Stimulated activated CD8-positive, alpha-beta memory T cell treated with anti-CD3 and anti-CD28 coated beads, Interleukin-4, amount 100 ng/mL, for 4 hours (primary cell): ENCODE results near the gene CARMIL3.

Experiments
- DNase-seq, 2 donors: peaks; one replicate each; pipeline ENCODE4 v3.0.0-alpha.2; 2020; ENCODE audit warnings: low read depth in 2 of 2, low spot score in 1 of 2

Gene CARMIL3

DNA sequence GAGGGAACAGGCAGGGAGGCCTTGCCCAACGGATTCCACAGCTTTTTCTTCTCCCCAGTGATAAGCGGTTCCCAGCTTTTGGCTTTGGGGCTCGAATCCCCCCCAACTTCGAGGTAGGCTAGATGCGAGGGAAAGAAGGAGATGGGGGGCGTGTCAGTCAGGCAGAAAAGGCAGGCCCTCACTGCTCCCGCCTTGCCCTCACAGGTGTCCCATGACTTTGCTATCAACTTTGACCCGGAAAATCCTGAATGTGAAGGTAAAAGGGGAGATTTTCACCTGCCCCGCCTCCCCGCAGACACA is 24.4 kb downstream of the CARMIL3 start:
- no peak for DNase-seq

DNA sequence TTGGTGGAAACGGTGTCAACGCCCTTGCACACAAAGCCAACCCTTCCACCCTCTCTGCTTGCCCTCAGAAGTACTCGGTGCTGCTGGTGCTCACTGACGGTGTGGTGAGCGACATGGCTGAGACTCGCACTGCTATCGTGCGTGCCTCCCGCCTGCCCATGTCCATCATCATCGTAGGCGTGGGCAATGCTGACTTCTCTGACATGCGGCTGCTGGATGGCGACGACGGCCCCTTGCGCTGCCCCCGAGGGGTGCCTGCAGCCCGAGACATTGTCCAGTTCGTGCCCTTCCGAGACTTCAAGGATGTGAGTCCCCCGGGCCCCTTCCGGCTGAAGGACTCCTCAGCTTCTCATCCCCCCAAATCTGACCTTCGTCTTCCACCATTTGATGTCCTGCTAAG is 25.3 kb downstream of the CARMIL3 start:
- no peak for DNase-seq

DNA sequence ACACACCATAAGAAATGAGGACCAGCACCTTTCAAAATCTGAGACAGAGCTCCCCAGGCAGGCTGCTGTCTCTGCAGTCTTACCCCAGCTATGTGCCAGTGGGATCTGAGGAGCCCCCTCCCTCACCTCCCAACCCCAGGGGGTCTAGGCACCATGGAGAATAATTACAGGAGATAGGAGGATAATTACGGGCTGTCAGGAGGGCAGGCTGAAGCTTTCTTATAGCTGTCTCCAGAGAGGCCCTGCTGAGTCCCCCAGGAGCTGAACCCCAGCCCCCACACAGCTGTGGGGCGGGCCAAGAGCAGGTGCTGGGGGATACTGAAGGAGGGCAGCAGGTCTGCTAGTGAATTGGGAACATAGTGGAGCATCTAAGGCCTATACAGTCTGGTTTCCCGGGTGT is 26.3 kb downstream of the CARMIL3 start:
- DNase-seq: no peak

DNA sequence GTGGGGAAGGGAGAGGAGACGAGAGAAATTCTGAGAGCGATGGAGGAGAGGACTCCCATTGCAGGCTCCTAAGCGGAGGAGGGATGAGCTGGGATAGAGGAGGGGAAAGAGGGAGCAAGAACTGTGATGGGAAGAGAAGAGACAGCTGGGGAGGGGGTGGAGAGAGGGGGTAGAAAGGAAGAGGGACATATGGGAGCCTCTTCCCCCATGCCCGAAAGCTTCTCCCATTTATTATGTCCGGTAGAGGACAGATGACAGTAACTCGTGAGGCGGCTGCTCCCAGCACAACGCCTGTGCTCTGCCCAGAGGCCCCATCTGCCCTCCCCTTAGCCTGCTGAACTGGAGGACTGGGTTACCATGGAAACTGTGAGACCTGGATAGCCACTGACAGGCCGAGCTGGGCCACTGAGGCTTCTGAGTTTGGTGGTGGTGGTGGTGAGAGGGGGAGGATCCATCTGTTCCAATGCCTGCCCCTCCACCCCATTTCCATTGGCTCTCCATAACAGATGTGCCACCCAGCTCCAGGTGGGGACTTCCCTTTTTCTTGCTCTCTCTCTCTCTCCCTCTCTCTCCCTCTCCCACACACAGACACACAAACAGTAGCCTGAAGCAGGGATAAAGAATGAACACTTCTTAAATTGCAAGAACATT is 27.8 kb downstream of the CARMIL3 start:
- DNase-seq: no peak

DNA sequence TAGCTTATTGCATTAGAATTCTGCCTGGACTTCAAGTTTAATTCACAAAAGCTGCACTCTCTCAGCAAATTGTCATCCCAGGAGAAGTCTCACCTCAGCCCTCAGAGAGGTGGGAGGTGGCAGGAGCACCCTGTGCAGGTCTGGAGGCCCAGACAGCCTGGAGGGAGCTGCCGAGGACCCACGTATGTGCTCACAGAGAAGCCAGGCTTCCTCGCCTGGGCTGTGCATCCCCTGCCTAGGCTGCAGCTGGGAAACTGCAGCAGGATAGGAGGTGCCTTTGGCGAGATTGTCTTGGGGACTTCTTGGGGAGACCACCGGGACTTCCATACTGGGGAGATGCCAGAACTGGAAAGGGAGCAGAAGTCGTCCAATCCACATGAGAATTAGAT is 28.3 kb downstream of the CARMIL3 start:
- DNase-seq: no peak

DNA sequence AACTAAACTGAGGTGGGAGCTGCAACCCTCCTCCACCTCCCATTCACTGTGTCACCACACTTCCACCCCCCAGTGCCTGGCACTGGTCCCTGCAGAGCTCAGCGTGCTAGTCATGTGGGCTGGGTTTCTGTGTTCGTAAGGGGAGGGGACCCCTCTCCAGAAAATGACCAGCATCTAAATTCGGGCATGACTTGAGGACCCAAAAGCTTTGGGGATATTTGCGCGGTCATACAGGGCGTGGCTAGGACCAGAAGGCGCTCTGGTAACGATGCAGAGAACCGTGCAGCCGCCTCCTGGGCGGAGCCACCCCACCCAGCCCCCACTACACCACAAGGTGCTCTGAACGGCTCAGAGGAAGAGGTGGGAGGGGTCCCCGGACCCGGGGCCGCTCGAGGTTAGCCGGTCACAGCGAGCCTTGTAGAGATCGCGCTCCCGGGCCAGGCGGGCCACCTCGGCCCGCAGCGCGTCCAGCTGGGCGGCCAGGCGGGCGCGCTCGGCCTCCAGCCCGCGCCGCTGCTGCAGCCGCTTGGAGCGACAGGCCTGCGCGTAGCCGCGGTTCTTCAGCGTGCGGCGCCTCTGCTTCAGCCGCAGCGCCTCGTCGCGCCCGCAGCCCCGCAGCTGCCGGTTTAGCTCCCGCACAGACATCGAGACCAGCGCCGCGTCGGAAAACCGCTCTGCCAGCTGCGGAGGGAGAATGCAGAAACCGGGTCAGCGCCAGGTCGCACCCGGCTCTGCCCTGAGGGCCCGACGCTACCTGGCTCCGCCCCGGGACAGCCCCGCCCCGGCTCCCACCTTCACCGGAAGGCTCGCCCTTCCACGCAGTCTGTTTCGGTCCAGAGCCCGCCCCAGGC is 29.3 kb downstream of the CARMIL3 start:
- DNase-seq: peak in 1 of 2 donors; percentile 40

DNA sequence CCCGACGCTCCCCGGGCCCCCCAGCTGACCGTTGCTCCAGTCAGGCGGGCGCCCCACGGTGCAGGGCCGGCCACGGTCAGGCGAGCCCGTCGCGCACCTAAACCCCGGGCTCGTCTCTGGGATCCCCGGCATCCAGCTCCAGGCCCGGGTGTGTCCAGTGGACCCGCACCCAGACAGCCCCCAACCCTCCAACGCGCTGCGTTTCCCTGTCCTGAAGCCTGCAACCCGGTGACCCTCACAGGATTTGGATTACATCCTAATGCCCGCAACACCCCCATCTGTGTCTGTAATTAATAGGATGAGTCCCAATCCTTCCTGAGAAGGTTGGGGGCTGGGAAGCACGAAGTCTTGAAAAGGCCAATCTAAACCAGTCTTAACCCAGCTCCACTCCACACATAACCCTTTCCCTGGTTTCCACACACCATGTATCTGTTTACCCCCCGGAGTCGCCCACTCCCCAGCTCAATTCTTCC is 30.0 kb downstream of the CARMIL3 start:
- DNase-seq: no peak

DNA sequence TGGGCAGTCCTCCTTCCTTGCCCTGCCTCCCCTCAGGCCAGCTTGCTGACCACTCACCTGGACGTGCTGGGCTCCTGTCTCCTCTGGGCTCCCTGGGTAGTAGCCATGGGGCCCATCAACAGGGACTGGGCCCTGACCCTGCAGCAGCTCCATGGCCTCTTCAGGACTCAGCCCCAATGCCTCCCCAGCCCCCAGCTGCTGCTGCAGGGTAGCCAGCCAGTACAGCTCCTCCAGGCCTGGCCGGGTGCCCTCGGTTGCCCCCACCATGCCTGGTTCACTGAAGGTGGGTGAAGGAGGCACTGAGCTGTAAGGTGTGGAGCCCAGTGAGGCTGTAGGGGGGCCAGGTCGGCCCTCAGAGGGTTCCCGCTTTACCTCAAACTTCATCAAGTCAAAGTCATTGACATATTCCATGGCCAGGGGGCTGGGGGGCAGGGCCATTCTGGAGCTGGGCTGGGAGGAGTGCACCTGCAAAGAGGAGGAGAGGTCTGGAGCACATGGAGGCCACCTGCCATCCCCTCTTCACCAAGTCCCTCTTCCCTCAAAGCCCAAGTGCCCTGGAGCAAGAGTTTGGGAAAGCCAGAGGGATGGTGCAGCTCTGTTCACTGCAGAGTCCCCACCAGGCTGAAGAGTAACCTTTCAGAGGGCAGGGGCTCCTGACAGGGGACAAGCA is 30.7 kb downstream of the CARMIL3 start:
- no peak for DNase-seq

DNA sequence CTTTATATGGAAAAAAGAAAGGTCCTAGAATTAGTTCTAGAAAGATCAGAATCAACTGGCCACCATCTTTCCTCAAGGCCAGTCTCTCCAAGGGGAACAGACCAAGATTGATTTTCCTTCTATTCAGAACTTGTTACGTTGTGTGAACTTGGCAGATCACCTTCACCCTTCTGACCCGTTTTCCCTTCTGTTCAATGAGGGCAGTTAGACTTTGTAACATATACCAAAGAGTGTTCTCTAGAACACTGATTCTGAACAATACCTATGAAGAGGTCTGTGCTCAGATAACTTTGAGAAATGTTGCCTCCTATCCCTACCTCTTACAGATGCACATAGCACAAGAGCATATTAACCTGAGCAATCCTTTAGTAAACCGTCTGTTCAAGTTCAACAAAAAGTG is 31.7 kb downstream of the CARMIL3 start:
- DNase-seq: no peak

DNA sequence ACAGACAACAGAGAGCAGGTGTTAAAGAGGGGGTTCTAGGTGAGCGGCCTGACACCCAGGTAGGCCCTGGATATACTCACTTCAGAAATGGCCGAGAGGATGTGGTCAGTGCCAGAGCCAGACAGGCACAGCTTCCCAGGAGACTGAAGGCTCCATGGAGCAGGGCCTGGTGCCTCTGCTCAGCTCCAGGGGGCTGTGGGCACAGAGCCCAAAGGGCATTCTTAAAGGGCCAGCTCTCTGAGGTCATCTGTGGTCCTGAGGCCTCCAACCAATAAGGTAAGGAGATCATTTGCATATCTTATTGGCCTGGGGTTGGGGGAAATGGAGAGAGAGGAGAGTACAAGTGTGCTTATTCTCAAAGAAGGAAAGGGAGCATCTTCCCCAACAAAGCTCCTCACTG is 32.6 kb downstream of the CARMIL3 start:
- no peak for DNase-seq

DNA sequence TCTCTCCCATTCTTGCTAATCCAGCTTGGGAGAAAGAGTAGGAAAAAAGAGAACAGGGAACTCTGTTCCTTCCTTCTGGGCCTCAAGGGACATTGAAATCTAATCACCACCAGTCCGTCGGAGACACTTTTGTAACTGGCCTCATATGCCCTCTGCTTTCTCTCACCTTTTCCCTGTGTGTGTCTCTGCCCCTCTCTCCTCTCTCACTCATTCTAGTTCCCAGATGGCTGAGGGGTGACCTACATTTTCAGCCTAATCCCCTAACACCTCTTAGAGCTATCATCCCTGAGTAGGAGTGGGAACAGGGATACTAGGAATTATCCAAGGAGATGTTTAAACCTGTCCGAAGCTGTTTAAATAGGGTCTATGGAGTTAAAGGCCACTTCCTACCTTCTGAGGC is 33.4 kb downstream of the CARMIL3 start:
- no peak for DNase-seq

DNA sequence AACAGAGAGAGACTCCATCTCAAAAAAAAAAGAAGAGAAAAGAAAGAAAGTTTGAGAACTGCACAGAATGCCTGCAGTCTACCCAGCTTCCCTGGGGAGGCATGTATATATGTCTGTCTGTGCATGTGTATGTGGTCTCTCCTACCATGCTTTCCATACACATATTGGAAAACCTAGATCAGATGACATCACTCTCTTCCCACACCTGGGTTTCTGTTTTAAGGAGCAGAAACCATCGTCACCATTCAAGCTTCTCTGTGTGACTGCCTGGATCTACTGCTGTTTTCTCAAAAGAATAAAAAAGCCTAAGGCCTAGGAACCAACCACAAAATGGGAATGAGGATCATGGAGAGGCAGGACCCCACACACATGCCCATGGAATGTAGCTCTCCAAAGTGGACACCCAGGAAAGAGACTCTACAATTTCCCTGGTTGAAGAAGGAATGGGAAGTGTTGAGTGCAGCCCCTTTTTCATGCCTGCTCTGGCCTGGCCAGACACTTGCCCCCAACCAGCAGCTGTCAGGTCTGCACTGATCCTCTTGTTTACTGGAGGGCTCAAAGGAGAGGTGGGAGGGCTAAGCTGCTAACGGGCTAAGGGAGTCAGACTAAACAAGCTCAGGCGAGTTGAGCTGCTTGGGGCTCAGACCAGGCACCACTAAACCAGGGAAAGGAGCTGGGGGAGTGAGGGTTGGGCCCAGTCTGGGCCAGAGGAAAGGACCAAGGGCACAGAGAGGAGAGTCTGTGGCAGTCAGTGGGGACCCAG is 34.6 kb downstream of the CARMIL3 start:
- no peak for DNase-seq

DNA sequence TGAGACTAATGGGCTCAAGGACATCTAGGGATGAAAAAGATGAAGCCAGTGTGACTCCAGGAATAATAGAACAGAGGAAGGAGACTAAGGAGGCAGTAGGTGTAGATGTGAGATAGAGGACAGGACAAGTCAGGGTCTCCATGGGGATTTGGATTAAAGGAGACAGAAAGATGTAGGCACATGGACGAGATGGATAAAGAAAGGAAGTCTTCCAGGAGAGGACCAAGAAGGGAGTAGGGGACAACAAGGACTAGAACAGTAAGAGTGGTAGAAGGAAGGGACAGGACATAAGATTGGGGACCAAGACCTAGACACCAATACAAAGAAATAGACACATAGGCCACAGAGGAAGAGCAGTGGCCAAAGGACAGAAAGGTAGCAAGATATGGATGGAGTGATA is 35.2 kb downstream of the CARMIL3 start:
- no peak for DNase-seq

DNA sequence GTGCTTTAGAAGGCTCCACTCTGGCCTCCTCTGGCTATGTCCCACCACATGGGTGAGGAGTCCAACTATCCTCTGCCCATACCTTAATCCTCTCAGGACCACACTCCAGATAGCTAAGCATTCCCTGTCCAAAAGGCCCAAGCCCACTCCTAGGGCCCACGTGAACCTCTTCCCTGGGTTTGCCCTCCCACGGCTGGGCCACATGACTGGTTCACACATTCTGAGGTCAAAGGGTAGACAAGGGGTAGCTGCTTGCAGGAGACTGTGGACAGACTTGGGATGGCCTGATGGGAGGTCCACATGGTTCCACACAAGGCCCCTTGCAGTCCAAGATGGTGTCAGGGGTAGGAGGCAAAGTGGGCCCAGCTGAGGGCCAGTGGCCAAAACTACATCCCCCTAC is 36.3 kb downstream of the CARMIL3 start:
- DNase-seq: no peak

DNA sequence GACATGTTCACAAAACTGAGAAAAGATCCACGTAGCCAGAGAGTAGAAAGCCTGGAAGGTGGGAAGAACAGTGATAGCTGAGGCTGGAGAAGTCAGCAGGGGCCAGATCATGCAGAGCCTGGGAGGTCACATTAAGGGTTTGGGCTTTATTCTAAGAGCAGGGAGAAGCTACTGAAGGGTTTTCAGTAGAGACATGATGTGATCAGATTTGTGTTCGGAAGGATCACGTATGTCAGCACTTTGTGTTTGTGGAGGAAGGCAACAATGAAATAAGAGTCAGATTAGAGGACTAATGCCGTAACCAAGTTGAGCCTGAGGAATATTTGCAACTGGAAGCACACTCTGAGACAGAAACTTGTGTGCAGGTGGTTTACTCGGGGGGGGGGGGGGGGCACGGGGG is 38.1 kb downstream of the CARMIL3 start:
- no peak for DNase-seq

DNA sequence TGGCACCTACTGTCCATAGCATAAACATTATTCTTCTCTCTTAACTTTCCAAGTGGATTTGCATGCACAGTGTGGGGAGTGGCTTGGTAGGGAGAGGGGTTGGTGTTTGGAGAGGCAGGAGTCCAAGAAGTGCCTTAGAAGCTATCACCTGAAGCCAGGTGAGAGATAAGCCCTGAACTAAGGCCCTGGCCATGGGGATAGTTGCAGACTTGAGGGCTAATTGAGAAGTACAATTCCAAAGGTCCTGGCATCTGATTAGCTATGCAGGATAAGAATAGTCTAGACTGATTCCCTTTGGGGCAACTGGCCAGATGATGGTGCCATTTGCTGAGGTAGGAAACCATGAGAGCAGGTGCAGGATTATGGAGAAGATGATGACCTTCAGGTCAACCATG is 40.3 kb downstream of the CARMIL3 start:
- DNase-seq: no peak

DNA sequence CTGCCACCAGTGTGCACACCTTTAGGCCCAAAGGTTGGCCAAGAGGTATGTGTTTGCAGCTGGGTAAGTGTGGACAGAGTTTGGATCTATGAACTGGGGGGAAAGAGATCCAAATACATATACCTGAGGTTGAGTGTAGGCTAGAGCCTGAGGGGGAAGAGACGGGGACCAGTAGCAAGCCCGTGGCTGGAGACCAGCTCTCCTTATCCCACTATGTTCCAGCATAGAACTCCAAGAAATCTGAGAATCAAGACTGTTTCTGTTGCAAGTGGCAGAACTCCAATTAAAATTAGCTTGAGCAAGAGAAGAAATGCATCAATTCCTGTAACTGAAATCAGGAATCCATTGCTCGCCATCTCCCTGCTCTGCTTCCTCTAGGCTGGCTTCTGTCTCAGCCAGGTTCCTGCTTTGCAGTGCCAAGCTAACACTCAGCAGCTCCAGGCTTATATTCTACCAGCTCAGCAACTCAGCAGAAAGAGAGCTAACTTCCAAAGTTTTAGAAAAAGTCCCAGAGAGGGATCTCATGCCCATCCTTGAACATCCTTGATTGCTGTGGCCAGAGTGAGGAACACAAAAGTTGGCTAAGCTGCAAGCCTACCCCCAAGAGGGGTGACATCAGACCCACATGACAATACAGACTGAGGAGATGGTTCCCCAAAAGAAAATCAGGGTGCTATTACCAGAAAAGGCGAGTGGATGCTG is 40.8 kb downstream of the CARMIL3 start:
- no peak for DNase-seq

DNA sequence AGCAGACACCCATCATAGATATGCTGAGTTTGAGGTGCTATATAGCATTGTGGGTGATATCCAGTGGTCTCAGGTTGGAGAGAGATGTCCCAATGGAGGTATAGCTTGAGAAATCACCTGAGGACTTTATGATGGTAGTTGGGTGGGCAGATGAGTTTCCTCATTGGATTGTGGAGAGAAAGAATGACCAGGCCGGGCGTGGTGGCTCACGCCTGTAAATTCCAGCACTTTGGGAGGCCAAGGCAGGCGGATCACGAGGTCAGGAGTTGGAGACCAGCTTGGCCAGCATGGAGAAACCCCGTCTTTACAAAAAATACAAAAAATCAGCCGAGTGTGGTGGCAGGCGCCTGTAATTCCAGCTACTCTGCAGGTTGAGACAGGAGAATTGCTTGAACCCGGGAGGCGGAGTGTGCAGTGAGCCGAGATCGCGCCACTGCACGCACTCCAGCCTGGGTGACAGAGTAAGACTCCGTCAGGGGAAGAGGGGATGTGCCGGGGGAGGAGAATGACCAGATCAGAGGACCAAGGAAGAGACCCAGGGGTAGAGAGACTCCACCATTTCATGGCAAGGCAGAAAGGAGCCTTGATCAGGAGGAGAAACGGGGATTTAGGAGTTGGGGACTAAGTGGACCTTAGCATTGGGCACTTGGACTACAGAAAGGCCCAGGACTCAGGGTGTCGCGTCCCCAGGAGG is 41.5 kb downstream of the CARMIL3 start:
- no peak for DNase-seq

DNA sequence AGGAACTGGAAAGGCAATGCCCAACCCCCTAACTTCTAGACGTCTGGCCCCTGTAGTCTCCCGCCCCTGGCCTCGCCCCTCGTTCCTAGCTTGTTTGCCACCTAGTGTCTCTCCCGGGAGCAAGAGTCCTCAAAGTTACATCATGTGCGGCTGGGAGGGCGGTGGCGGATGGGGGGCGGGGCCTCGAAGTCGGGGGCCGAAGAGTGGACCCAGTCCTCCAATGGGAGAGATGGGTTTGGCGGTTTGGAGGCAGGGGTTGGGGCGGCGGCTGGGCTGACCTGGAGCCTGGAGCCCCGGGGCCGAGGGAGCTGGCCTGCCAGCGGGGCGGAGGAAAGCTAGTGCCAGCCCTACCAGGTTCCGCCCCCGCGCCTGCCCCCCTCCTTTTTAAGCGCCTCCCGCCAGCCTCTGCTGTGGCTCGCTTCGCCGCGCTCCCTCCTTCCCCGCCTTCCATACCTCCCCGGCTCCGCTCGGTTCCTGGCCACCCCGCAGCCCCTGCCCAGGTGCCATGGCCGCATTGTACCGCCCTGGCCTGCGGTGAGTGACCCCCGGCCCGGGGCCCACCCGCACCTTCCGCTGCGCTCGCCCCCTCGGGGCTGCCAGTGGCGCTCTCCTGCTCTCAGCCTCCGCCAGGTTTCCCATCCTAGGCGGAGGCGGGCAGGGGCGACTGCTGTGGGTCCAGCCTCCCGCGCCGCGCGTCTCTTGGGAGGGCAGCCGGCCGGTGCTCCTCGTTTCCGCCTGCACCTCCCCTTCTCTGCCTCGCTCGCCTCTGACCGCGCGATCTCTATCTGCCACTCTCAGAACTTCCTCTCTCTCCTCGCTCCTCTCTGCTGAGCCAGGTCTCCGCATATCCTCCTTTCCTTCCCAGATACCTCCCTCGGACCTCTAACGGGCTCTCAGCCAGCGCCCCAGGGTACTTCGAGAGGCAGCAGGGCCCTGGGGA is 42.4 kb downstream of the CARMIL3 start, which contains the start of gene PCK2:
Gene PCK2 (plus strand): TSS at position 411 of the 940 bp plus-strand sequence. CDS start 95 bp downstream, at position 506.
- DNase-seq: peak; percentile 63 to 74
